K562 (cell line): ENCODE data around the gene CEP41. TPM values are rescaled to one million over a fixed set of nuclear protein-coding genes. Genes with fewer than 3 reads are reported as not detected.

Experiments
- ELF1 ChIP-seq: fragments of 200-800 bp; sonication (Bioruptor generic); IDR thresholded peaks from 2 replicates; pipeline ENCODE4 v1.6.1; 2016; ENCODE audit warnings: missing genetic modification characterization, missing compliant biosample characterization
- GTF2B ChIP-seq: IDR thresholded peaks from 2 replicates; pipeline ENCODE4 v1.6.1; 2011; ENCODE audit not compliant: insufficient read length; ENCODE audit errors: extremely low read depth
- HDAC3 ChIP-seq: fragments of 450-650 bp; IDR thresholded peaks from 2 replicates; pipeline ENCODE4 v1.6.1; 2018; ENCODE audit warnings: borderline replicate concordance, mild to moderate bottlenecking, moderate library complexity; ENCODE audit not compliant: partially characterized antibody
- IRF9 ChIP-seq: fragments of 450-650 bp; IDR thresholded peaks from 2 replicates; pipeline ENCODE4 v1.6.1; 2016; ENCODE audit warnings: missing biosample characterization, missing genetic modification characterization
- KAT2B ChIP-seq: IDR thresholded peaks from one replicate; pipeline ENCODE4 v1.6.1; 2012; ENCODE audit warnings: low read depth, mild to moderate bottlenecking, control low read depth, inconsistent platforms, low read length, moderate library complexity
- KAT8 ChIP-seq: fragments of 450-650 bp; IDR thresholded peaks from 2 replicates; pipeline ENCODE4 v1.6.1; 2016; ENCODE audit warnings: low read depth, mild to moderate bottlenecking
- MXI1 ChIP-seq: IDR thresholded peaks from 2 replicates; pipeline ENCODE4 v1.6.1; 2011; ENCODE audit warnings: low read depth, mild to moderate bottlenecking, improper control_type of control experiment, low read length
- MYNN ChIP-seq, 2 experiments: sonication (generic); formaldehyde crosslinking in 1 of 2; IDR thresholded peaks; 2 replicates each; pipeline versions ENCODE4 v1.5.0 to v1.6.1; 2016 to 2020; ENCODE audit warnings: antibody characterized with exemption in 1 of 2, missing genetic modification reagents in 1 of 2
- RBM25 ChIP-seq: fragments of 200-400 bp; formaldehyde crosslinking; IDR thresholded peaks from 2 replicates; pipeline ENCODE4 v1.6.1; 2018; ENCODE audit warnings: low read length, low read depth, moderate library complexity; ENCODE audit not compliant: severe bottlenecking
- RREB1 ChIP-seq: fragments of 250-450 bp; sonication (Bioruptor Pico); IDR thresholded peaks from 2 replicates; pipeline ENCODE4 v1.4.0; 2020
- STAT6 ChIP-seq: sonication (generic); formaldehyde crosslinking; IDR thresholded peaks from 2 replicates; pipeline ENCODE4 v1.8.1; 2023; ENCODE audit warnings: mild to moderate bottlenecking, missing genetic modification reagents
- SUPT5H ChIP-seq: fragments of 450-650 bp; IDR thresholded peaks from 2 replicates; pipeline ENCODE4 v1.6.1; 2016
- TARDBP ChIP-seq: fragments of 450-650 bp; IDR thresholded peaks from 2 replicates; pipeline ENCODE4 v1.6.1; 2016
- ZNF197 ChIP-seq: fragments of 200-800 bp; sonication (Bioruptor generic); IDR thresholded peaks from 2 replicates; pipeline ENCODE4 v1.6.1; 2016; ENCODE audit warnings: low read depth, missing genetic modification characterization, missing compliant biosample characterization
- ZNF253 ChIP-seq: fragments of 250-450 bp; sonication (Bioruptor Pico); conservative IDR thresholded peaks from 2 replicates; pipeline ENCODE4 v1.6.1; 2021; ENCODE audit warnings: mild to moderate bottlenecking
- ZNF436 ChIP-seq: fragments of 250-450, 450-650 bp; sonication (Bioruptor Pico); formaldehyde crosslinking; IDR thresholded peaks from 2 replicates; pipeline ENCODE4 v1.7.0; 2020; ENCODE audit warnings: mild to moderate bottlenecking
- ZNF586 ChIP-seq: fragments of 450-650 bp; formaldehyde crosslinking; conservative IDR thresholded peaks from 2 replicates; pipeline ENCODE4 v1.4.0; 2020; ENCODE audit warnings: mild to moderate bottlenecking, moderate library complexity
- ZNF644 ChIP-seq: fragments of 200-800 bp; sonication (Bioruptor generic); IDR thresholded peaks from 2 replicates; pipeline ENCODE4 v1.6.1; 2016; ENCODE audit warnings: low read depth, missing genetic modification characterization, missing compliant biosample characterization
- polyA plus RNA-seq, 8 experiments: library from polyadenylated mRNA; depleted of rRNA in 4 of 8; stranded (reverse) in 5 of 8; unstranded in 3 of 8; fragments of >200 nt; fragmentation: Nextera tagmentation in 2 of 8; fragmentation: Illumina TruSeq in 1 of 8; extraction: Ambion mirVana in 2 of 8; extraction: Trizol in 1 of 8; gene quantifications; 2 replicates each; pipeline versions ENCODE4 v1.2.1 to v1.2.3, GENCODE V29; 2011 to 2014; ENCODE audit warnings: inconsistent platforms in 1 of 8, missing spikeins in 1 of 8
- total RNA-seq, 7 experiments: library from RNA; depleted of rRNA in 6 of 7; stranded (reverse); fragments of >200 nt in 6 of 7; fragmentation: Illumina TruSeq in 2 of 7; extraction: Trizol in 2 of 7; gene quantifications; 2 replicates each; pipeline versions ENCODE4 v1.2.1 to v1.2.3, GENCODE V29; 2011 to 2021; ENCODE audit warnings: low replicate concordance in 1 of 7

The CEP41 gene
- total and polyA plus RNA-seq, 9 of the 15 experiments (the other 6 are each of a cell fraction or from before 2014, with no cell fraction given) = 1.5 to 15.5 (median 6.4) TPM

GRCh38 chr7:130440527-130441365 is at the start of gene CEP41 (continued):
- no peak for TF ChIP-seq MYNN (IDR thresholded peaks at IDR 0.05)
- no peak for TF ChIP-seq MYNN (CRISPR knock-in tag; IDR thresholded peaks at IDR 0.05)
- TF ChIP-seq ZNF436 (CRISPR knock-in tag) = no peak
- TF ChIP-seq ZNF253 = no peak
- no peak for TF ChIP-seq KAT2B
- TF ChIP-seq GTF2B = no peak
- no peak for TF ChIP-seq STAT6 (CRISPR knock-in tag)
- TF ChIP-seq KAT8 = no peak
- 0 out of 2 replicates have a peak, but pooled peaks have one; percentile 52 for TF ChIP-seq ELF1
- TF ChIP-seq ZNF586 (CRISPR knock-in tag) = no peak
- no peak for TF ChIP-seq RREB1 (CRISPR knock-in tag)
- no peak for TF ChIP-seq ZNF644 (tag)
- TF ChIP-seq SUPT5H = peak; percentile 46; the same call in 1 of the 2 replicates
- no peak for TF ChIP-seq TARDBP
- no peak for TF ChIP-seq HDAC3
- TF ChIP-seq ZNF197 (CRISPR knock-in tag) = no peak
- TF ChIP-seq RBM25 = peak; percentile 58
- no peak for TF ChIP-seq IRF9 (tag)
- peak; percentile 78; the same call in 1 of the 2 replicates for TF ChIP-seq MXI1
